NCI-H146 treated with DMSO at 0.1 percent for 48 hours (cell line): Measurements from ENCODE around the gene LYPLA2.
A peak's percentile ranks its signal among the peaks of the same experiment; 100 is the strongest.

Source experiments
- DNase-seq: peaks from one replicate; lab custom pipeline; 2025; ENCODE audit not compliant: unreplicated experiment; lab: John Stamatoyannopoulos, UW

The LYPLA2 gene

GRCh38 chr1:23790696-23791515 is at the start of gene LYPLA2:
Gene LYPLA2 (plus strand): TSS chr1:23791145. CDS start chr1:23792683, 1,538 bp downstream.
- peak; percentile 42 for DNase-seq

GRCh38 chr1:23741609-23742008 is 49.3 kb upstream of the LYPLA2 start:
- no peak for DNase-seq

- DNase-seq = no peak
Measured at GRCh38 chr1:23742670-23743286, 48.2 kb upstream of the LYPLA2 start.

GRCh38 chr1:23743287-23744152 is 47.4 kb upstream of the LYPLA2 start, which contains the start of gene ELOA:
Gene ELOA (plus strand): TSS chr1:23743471. CDS start chr1:23743504, 33 bp downstream.
- DNase-seq = peak; percentile 30

- no peak for DNase-seq
Measured at GRCh38 chr1:23745515-23745914, 45.4 kb upstream of the LYPLA2 start.

- no peak for DNase-seq
Measured at GRCh38 chr1:23748016-23748415, 42.9 kb upstream of the LYPLA2 start.

GRCh38 chr1:23751050-23751814 is 39.7 kb upstream of the LYPLA2 start:
- no peak for DNase-seq

- no peak for DNase-seq
Measured at GRCh38 chr1:23751815-23752200, 39.1 kb upstream of the LYPLA2 start.

GRCh38 chr1:23752909-23753308 is 38.0 kb upstream of the LYPLA2 start:
- DNase-seq = no peak

GRCh38 chr1:23756676-23757075 is 34.3 kb upstream of the LYPLA2 start:
- DNase-seq = no peak

- DNase-seq = no peak
Measured at GRCh38 chr1:23757812-23758211, 33.1 kb upstream of the LYPLA2 start.

GRCh38 chr1:23759277-23759676 is 31.7 kb upstream of the LYPLA2 start:
- no peak for DNase-seq

GRCh38 chr1:23763041-23763577 is 27.8 kb upstream of the LYPLA2 start:
- no peak for DNase-seq

GRCh38 chr1:23768733-23769132 is 22.2 kb upstream of the LYPLA2 start:
- no peak for DNase-seq

GRCh38 chr1:23772049-23772853 is 18.7 kb upstream of the LYPLA2 start:
- DNase-seq = peak; percentile 8

GRCh38 chr1:23772854-23773242 is 18.1 kb upstream of the LYPLA2 start:
- no peak for DNase-seq

- DNase-seq = no peak
Measured at GRCh38 chr1:23774174-23774880, 16.6 kb upstream of the LYPLA2 start.

- no peak for DNase-seq
Measured at GRCh38 chr1:23776217-23776616, 14.7 kb upstream of the LYPLA2 start.
